ENCODE results near the gene GPX5.

Gene GPX5

GRCh38 chr6:28553986-28554881 is 28.6 kb downstream of the GPX5 start:
- Histone ChIP-seq H3K27ac (no peak overlapping the region), H3K4me1 (no peaks in the 10 kb centered on the region), H3K36me3 (no peaks in the 10 kb centered on the region), H3K27me3 (peaks cover 0 to 13% of the 10 kb centered on the region in 2 donors), H3K9me3 (no peaks in the 10 kb centered on the region), H3K4me3 (no peak overlapping the region)
- no peak for DNase-seq
- no peak for TF ChIP-seq CTCF (IDR thresholded peaks at IDR 0.05)
- intact Hi-C loops (cut with DNase I; ENCODE audit: low total_unique reads) = no loop called here

GRCh38 chr6:28555136-28555535 is 29.5 kb downstream of the GPX5 start:
- intact Hi-C loops (cut with DNase I; ENCODE audit: low total_unique reads) = no loop called here
- no peak for TF ChIP-seq CTCF (IDR thresholded peaks at IDR 0.05)
- no peaks in the 10 kb centered on the region for H3K36me3 ChIP-seq
- H3K4me1 ChIP-seq = no peaks in the 10 kb centered on the region
- no peak overlapping the region for H3K27ac ChIP-seq
- H3K4me3 ChIP-seq = no peak overlapping the region
- H3K27me3 ChIP-seq = peaks cover 0 to 10% of the 10 kb centered on the region in 2 donors
- no peak for DNase-seq
- no peaks in the 10 kb centered on the region for H3K9me3 ChIP-seq

- intact Hi-C loops (cut with DNase I; ENCODE audit: low total_unique reads) = no loop called here
- no peak for TF ChIP-seq CTCF (IDR thresholded peaks at IDR 0.05)
- no peak for DNase-seq
- peaks cover 0 to 8% of the 10 kb centered on the region in 2 donors for H3K27me3 ChIP-seq
- H3K36me3 ChIP-seq = no peaks in the 10 kb centered on the region
- H3K4me1 ChIP-seq = no peaks in the 10 kb centered on the region
- no peak overlapping the region for H3K4me3 ChIP-seq
- H3K27ac ChIP-seq = no peak overlapping the region
- H3K9me3 ChIP-seq = no peaks in the 10 kb centered on the region
These were observed 32.9 kb downstream of the GPX5 start for GRCh38 chr6:28558629-28559028.

- Histone ChIP-seq H3K4me3 (no peak overlapping the region), H3K4me1 (no peaks in the 10 kb centered on the region), H3K27me3 (no peaks in the 10 kb centered on the region), H3K36me3 (no peaks in the 10 kb centered on the region), H3K9me3 (no peaks in the 10 kb centered on the region), H3K27ac (no peak overlapping the region)
- TF ChIP-seq CTCF (IDR thresholded peaks at IDR 0.05) = no peak
- no peak for DNase-seq
- intact Hi-C loops (cut with DNase I; ENCODE audit: low total_unique reads) = no loop called here
These were observed 37.9 kb downstream of the GPX5 start for GRCh38 chr6:28563430-28564095.

- H3K9me3 ChIP-seq = no peaks in the 10 kb centered on the region
- H3K4me3 ChIP-seq = no peak overlapping the region
- no peak for TF ChIP-seq CTCF (IDR thresholded peaks at IDR 0.05)
- H3K36me3 ChIP-seq = no peaks in the 10 kb centered on the region
- no peaks in the 10 kb centered on the region for H3K4me1 ChIP-seq
- no peak overlapping the region for H3K27ac ChIP-seq
- DNase-seq = no peak
- intact Hi-C loops (cut with DNase I; ENCODE audit: low total_unique reads) = no loop called here
- no peaks in the 10 kb centered on the region for H3K27me3 ChIP-seq
These were observed 40.3 kb downstream of the GPX5 start for GRCh38 chr6:28565823-28566526.
